Measurements from ENCODE around the gene ITGA8.

DNA sequence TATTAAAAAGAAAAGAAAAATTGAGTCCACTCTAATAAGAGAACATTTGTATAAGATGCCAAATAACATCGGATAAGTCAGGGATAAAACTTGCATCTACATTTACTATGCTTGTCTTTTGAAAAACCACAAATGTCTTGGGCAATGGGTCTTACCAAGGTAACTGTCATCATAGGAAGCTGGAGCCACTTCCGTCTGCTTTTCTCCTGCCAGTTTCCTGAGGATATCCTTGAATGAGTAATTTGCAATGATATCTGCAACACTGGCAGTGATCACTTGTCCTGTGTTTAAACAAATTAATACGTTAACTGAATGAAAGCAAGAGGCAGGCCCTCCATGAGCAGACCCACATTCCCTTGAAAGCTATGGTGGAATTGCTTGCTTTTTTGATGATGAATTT, 47.3 kb downstream of the ITGA8 start:
- TF ChIP-seq, protein P1, sequence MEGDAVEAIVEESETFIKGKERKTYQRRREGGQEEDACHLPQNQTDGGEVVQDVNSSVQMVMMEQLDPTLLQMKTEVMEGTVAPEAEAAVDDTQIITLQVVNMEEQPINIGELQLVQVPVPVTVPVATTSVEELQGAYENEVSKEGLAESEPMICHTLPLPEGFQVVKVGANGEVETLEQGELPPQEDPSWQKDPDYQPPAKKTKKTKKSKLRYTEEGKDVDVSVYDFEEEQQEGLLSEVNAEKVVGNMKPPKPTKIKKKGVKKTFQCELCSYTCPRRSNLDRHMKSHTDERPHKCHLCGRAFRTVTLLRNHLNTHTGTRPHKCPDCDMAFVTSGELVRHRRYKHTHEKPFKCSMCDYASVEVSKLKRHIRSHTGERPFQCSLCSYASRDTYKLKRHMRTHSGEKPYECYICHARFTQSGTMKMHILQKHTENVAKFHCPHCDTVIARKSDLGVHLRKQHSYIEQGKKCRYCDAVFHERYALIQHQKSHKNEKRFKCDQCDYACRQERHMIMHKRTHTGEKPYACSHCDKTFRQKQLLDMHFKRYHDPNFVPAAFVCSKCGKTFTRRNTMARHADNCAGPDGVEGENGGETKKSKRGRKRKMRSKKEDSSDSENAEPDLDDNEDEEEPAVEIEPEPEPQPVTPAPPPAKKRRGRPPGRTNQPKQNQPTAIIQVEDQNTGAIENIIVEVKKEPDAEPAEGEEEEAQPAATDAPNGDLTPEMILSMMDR (IDR thresholded peaks at IDR 0.05), result no peak
- no peak for TF ChIP-seq POLR2AphosphoS5 (IDR thresholded peaks at IDR 0.05; ENCODE audit: insufficient read depth in 1 of 2, low read depth in 1 of 2)
